CD4-positive, alpha-beta T cell treated with Interleukin-2 at 100 ng/mL for 4 hours (primary cell): ENCODE measurements around the gene HERPUD1.
"Not testable (repeated sequence)": the region's sequence is repeated elsewhere in the genome, so short reads cannot be mapped to it uniquely, and the experiment has no call there.

ENCODE experiments used
- DNase-seq: peaks from one replicate; pipeline ENCODE4 v3.0.0-alpha.2; 2020; ENCODE audit warnings: low spot score

Gene HERPUD1

DNA sequence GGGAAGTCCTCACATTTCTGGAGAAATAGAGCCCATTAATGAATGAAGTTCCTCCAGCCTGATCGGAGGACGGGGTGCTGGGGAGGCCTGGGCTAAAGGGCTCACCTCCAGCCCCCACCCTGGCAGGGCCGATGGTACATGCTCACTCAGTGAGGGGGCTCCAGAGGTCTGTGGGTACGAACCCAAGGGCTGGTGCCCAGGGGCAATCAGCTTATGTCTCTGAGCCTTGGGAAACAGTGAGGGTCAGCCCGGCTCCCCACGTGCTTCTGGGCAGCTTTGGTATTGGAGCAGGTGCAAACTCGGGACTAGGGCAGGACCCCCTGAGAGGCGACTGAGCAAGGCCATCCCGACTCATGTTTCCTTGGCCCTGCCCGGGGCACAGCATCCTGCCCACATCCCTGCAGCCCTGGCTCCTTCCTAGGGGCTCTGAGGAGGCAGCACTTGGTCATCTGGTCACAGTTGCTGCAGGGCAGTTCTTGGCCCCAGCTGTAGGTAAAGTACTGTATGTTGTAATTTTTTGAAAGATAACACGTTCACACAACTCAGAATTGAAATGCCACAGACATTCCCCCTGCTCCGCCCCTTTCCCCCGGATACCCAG is 28.8 kb downstream of the HERPUD1 start:
- DNase-seq: no peak

DNA sequence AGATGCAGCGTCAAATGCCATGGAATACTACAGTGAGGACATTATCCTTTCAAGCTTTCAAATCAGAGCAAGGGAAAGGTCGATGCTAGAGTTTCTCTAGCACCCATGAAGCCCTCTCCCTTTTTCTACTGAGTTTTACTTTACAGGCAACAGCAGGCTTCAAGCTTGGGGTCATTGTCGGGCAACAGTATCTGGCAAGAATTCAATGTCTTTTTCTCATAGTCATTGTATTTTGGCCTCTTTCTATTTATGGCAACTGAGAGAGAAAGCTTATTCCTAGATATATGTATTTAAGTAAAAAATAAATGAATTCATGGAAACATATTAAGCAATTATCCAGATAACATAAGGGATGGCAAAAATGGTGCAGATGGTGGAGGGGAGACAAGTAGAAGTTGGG is 29.4 kb downstream of the HERPUD1 start:
- no peak for DNase-seq

DNA sequence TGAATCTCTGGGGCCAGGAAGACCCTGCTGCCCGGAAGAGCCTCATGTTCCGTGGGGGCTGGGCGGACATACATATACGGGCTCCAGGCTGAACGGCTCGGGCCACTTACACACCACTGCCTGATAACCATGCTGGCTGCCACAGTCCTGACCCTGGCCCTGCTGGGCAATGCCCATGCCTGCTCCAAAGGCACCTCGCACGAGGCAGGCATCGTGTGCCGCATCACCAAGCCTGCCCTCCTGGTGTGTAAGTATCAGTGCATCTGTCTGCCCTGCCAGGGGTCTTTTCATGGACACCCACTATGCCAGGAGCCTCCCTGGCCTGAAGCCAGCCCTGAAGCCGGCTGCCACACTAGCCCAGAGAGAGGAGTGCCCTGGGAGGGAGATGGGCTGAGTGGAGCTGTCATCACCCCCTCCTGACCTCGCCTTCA is 29.9 kb downstream of the HERPUD1 start, which contains the start of gene CETP:
TSS of gene CETP (plus strand) at position 100 of the 431 bp plus-strand sequence. CDS start at position 130, 30 bp downstream.
- DNase-seq: no peak

DNA sequence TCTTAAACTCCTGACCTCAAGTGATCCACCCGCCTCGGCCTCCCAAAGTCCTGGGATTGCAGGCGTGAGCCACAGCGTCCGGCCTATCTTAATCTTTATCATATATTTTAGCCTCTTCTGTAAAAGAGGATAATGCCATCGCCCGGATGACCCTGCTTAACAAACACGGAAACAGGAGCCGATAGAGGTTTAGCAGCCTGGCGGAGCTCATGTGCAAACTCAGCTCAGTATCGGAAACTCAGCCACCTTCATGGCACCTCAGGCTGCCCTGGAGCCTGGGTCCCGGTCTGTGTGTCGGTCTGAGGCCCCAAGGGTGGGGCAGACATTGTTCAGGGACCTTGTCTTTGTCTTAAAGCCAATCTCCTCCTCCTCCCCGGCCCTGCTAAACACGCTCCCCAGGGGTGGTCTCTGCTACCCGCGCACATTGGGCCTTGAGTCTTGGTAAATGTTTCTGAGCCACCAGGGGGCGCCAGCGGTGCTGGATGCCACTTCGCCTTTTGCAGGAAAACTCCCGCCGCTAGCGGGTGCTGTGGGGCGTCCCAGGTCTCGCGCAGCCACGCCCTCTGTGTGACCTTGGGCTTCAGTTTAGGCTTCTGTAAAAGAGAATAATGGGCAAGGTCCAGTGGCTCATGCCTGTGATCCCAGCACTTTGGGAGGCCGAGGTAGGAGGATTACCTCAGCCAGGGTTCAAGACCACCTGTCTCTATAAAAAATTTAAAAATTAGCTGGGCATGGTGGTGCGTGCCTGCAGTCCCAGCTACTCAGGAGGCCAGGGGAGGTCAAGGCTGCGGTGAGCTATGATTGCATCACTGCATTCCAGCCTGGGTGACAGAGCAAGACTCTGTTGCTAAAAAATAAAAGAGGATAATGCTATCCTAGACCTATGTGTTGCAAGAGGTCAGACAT is 32.6 kb downstream of the HERPUD1 start:
- peak; percentile 94 for DNase-seq

DNA sequence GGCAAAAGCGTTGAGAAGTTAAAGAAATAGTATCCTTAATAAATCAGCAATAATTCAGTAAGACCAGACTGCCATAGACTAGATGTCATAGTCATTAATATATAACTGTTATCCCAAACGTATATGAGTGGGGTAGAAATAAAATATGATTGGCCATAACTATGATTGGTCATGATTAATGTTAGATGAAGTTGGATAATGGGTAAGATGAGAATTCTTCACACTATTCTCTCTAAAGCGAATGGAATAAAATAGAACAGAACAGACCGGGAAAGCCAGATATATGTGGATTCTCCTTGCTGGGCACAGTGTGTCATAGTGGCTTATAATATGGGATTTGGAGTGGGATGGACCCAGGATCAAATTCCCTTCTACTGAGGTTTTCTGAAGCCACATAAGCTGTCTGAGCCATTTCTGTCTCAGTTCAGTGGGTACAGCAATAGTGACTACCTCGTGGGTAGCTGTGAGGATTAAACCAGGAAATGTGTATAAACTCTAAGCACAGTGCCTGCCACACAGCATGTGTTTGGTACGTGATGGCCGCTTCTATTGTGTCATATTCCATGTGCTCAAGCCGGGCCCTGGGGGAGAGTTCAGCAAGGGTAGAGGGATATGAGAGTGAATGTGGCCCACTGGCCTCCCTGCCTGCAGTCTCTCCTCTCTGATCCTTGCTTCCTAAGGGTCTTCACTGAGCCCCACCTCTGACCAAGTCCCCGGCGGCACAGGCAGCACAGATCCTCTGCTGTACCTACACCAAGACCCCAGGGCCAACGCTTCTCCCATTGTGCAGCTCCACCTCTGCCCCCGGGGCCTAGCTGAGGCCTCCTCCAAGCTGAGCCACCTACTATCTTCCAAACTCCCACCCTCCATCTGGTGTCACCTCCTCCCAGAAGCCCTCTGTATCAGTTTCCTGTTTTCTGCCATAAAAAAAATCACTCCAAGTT is 33.5 kb downstream of the HERPUD1 start:
- no peak for DNase-seq

DNA sequence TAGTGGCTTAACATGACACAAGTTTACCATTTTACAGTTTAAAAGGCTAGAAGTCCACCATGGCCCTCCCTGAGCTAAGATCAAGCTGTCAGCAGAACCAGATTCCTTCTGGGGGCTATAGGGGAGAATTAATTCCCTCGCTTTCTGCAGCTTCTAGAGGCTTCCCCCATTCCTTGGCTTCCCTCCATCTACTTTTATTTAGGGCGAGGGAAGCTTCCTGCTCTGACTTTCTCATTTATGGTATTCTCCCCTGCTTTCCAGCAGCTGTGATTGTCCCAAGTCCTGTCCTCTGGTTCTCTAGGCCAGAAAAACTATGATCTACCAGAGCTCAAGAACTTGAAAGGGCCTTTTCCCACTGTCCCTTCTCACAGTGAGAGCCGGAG is 34.1 kb downstream of the HERPUD1 start:
- DNase-seq: no peak

DNA sequence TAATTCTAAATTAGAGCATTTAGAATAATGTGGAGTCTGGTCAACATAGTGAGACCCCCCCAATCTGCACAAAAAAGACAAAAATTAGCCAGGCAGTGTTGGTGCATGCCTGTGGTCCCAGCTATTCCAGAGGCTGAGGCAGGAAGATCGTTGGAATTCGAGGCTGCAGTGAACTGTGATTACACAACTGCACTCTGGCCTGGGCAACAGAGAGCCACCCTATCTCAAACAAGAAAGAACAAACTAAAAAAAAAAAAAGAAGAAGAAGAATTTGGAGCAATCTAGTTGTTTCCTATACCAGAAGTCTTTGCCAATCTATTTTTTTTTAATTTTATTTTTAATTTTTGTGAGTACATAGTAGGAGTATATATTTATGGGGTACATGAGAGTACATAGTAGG is 35.8 kb downstream of the HERPUD1 start:
- no peak for DNase-seq

DNA sequence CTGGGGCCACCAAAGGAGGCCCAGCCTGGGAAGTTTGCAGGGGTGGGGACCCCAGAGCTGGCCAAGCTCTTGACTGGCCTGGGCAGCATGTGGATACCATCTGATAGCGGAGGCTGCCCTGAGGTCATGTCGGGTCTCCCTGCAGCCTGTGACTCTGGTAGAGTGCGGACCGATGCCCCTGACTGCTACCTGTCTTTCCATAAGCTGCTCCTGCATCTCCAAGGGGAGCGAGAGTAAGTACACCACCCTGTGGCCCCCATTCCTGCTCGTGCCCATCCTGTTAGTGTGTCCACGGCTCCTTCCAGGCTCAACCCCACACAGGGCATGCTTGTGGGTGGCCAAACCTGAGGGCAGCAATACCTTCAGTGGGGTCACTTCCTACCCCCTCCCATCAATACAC is 37.8 kb downstream of the HERPUD1 start:
- no peak for DNase-seq

DNA sequence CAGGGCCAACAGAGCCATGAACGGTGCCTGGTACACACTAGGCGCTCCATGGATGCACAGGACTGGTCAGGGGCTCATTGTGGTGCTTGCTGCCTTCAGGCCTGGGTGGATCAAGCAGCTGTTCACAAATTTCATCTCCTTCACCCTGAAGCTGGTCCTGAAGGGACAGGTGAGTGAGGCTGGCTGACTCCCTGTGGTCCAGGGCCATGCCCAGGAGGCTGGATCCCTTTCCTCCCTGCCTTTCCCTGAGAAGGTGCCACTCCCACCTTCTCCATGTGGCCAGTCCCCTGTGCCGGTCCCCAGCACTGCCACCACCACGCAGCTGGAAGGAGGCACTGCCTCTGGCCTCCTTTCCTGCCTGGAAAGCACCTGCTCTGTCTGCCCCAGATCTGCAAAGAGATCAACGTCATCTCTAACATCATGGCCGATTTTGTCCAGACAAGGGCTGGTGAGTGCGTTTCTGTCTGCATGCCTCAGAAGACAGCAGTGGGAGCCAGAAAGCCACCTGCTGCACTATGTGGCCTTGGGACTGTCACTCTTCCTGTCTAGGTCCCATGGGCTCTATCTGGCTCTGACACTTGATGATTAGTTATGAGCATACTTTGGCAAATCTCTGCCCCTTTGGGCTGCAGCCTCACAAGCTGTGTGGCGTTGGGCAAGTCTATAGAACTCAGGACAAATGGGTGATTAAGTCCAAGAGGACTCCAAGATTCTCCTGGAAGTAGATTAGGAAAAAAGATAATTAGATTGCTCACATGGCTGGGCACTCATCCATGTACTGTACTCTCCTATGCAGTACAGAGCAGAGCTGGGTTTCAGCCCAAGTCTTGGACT is 39.2 kb downstream of the HERPUD1 start:
- no peak for DNase-seq

DNA sequence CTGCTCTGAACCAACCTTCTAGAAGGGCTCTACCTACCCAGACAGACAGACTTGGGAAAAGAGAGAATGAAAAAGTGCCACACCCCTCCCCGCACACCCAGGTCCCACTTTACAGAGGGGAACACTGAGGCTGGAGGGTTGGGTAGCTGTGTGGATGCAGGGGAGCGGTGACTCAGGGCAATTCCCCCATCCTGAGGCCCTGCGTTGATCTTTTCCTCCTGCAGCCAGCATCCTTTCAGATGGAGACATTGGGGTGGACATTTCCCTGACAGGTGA is 39.8 kb downstream of the HERPUD1 start:
- no peak for DNase-seq

DNA sequence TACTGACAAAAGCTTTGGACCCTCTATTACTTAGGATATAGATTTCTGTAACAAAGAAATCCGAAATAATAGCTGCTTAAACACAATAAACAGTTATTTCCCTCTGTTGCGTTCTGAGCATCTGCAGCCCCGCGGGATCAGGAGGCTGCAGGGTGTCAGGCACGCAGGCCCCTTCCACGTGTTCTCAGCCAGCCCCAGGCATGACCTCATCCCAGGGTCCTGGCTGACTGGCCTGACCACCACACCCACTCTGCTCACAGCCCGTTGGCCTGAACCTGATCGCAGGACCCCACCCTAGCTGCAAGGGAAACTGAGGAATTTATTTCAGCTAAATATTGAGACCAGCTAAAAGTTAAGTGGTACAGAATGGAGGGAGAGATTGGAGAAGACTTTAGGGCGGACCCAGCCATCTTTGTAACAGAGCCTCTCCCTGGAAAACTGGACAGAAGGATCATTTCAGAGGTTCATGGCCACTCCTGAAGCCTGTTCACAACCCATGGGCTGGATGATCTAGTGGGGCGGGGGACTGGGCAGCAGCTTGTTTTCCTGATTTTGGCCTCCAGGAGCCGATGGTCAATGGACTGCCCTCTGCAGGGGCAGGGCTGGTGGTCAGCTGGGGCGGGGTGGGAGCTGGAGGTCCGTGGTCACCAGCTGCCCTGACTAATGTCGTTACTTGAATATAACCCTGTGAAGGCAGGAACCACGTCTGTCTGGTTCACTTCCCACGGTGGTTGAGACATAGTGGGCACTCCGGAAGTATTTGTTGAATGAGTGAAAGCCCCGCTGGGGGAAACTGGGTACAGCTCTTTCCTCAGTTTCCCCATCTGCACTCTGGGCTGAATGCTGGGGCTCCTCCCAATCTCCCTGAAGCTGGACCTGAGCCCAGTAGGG is 40.7 kb downstream of the HERPUD1 start:
- no peak for DNase-seq

DNA sequence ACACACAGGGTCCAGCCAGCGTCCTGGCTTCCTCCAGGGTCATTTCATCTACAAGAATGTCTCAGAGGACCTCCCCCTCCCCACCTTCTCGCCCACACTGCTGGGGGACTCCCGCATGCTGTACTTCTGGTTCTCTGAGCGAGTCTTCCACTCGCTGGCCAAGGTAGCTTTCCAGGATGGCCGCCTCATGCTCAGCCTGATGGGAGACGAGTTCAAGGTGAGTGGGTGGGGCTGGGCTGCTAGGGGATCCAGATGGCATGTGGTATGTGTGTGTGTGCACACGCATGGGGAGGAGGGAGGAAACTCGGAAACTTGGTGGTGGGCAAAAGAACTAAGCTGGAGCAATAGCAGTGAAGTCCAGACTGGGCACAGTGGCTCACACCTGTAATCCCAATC is 41.4 kb downstream of the HERPUD1 start:
- DNase-seq: no peak

DNA sequence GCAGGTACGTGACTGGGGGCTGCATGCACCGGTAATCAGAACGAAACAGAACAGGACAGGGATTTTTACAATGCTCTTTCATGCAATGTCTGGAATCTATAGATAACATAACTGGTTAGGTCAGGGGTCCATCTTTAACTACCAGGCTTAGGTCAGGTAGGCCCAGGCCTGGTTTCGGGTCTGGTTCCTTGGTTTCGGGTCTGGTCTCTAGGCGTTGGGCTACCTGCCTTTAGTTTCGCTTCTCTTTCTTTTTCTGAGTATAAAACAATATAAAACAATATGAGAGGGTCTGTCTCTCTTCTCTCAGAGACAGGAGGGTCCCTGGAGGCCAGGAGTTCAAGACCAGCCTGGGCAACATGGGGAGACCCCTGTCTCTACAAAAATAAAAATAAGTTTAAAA is 42.0 kb downstream of the HERPUD1 start:
- not testable (repeated sequence) for DNase-seq

DNA sequence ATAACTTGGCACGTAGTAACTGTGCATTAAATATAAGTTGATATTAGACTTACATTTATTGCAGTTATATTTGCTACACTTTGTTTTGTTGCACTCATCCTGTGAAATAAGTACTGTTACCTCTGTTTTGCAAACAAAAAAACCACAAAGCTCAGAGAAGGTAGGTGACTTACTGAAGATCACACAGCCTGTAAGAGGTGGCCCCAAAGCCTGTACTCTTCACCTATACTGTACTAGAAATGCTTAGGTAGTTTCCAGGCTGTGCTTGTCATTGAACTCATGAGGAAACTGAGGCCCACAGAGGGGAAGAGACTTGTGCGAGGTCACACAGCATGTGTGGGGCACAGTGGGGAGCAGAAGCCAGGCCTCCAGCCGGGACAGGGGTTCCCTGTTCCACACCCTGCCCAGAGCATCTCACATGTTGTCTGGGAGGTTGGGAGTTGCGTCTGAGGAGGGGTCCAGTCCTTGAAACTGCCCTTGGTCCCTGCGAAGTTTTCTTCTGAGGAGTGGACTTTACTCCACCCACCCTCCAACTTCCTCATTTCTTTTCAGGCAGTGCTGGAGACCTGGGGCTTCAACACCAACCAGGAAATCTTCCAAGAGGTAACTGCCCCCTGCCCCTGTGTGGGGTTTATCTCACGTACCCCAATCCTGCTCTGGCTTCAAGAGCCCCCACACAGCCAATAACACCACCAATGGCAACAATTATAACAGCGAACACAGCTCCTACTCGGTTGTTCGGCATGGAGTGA is 42.8 kb downstream of the HERPUD1 start:
- DNase-seq: no peak

DNA sequence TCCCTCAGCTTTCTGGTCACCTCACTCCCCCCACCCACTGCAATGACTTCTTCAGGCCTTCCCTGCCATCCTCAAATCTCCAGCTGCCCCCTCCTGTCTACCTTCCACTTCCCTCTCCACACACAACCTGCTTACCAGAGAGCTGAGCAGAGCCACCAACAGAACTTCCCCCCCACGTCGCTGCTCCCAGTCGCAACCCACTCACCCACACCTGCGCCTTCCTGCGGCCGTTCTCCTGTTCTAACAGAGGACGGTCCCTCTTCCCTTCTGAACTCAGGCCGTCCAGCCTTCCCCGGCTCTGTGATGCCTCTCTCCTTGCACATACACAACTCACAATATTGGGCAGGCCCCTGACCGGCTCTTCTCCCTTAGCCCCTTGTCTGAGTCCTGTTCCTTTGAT is 43.8 kb downstream of the HERPUD1 start:
- no peak for DNase-seq

DNA sequence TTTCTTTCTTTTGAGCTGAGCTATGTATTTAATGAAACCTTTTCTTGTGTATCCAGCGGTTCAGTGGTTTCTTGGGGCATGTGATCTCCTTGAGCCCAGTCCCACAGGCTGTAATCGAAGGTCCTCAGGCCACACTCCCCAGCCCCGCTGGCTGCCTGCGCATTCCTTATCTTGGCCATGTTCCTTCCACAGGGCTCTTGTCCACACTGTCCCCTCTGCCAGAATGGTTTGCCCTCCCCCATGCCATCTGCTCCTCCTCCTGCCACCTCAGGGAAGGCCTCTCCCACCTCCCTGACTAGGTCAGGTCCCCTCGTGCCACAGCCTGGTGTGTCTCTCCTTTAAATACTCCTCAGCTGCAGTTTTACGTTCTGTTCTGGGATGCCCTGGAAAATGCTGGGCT is 45.3 kb downstream of the HERPUD1 start:
- DNase-seq: no peak

DNA sequence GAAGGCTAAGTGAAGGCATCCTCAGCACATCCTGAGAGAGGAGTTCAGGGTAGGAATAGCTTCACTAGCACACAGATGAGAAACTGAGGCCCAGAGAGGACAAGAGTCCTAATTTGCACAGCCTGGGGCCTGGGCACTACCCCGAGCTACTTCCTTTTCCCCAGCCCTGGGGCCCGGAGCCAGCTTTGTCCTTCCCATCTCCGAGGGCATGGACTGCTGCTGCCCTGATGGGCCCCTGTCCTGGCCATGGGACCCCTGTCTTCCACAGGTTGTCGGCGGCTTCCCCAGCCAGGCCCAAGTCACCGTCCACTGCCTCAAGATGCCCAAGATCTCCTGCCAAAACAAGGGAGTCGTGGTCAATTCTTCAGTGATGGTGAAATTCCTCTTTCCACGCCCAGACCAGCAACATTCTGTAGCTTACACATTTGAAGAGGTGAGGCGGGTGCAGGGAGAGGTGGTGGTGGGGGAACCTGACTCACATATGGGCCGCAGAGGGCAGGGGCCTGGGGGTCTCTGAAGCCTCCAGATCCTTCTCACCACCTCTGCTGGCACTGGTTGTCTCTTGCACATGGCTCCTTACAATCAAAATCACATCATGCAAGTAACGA is 46.0 kb downstream of the HERPUD1 start:
- no peak for DNase-seq

DNA sequence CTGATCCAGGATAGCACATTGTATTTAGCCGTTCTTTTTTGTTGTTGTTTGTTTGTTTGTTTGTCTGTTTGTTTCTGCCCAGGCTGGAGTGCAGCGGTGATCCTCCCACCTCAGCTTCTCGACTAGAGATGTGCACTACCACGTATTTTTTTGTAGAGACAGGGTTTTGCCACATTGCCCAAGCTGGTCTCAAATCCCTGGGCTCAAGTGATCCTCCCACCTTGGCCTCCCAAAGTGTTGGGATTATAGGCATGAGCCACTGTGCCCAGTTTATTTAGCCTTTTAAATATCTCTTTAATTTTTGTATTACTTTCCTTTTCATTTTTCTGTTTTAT is 48.2 kb downstream of the HERPUD1 start:
- no peak for DNase-seq
